ENCODE measurements around the gene TM7SF3.

DNA sequence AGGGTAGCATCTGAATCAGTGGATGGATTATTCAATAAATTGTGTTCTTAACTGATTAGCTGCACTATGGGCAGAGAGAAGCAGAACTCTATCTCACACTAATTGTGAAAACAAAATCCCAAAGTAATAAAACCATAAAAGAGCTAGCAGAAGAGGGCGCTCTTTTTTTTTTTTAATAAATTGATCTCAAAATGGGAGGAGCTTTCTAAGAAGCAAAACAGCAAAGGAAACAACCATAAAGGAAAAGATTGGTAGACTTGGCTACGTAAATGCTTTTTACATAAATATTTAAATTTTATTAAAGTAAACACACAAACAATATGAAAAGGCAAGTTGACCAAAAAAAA is 1.5 kb upstream of the TM7SF3 start:
- TF ChIP-seq CTCF (IDR thresholded peaks at IDR 0.05; ENCODE audit: extremely low read depth in 1 of 2, insufficient read depth in 1 of 2, low read depth in 1 of 2, low read length in 2 of 2), result peak; percentile 11 to 14
- no peak for TF ChIP-seq EZH2 (IDR thresholded peaks at IDR 0.05; ENCODE audit: borderline replicate concordance, low read depth, low read length, severe bottlenecking)
- no peak for TF ChIP-seq POLR2AphosphoS5 (IDR thresholded peaks at IDR 0.05; ENCODE audit: insufficient read depth, low read depth, low read length)
- TF ChIP-seq MYC (IDR thresholded peaks at IDR 0.05; ENCODE audit: low read depth, low read length), result no peak
- TF ChIP-seq POLR2A (IDR thresholded peaks at IDR 0.05; ENCODE audit: low read depth, low read length), result no peak
- TF ChIP-seq MAX (IDR thresholded peaks at IDR 0.05; ENCODE audit: insufficient read depth, insufficient read length), result no peak
- no peak for TF ChIP-seq FOS (IDR thresholded peaks at IDR 0.05; ENCODE audit: borderline replicate concordance, insufficient read depth, low read length)
- no peak for TF ChIP-seq JUN (IDR thresholded peaks at IDR 0.05; ENCODE audit: borderline replicate concordance, insufficient read depth, insufficient read length, low read depth)
- no peak for TF ChIP-seq GATA2 (IDR thresholded peaks at IDR 0.05; ENCODE audit: insufficient read depth, insufficient read length, low read depth, low read length)

All from endothelial cell of umbilical vein (primary cell).